Activated naive CD4-positive, alpha-beta T cell treated with anti-CD3 and anti-CD28 coated beads for 36 hours (primary cell): ENCODE results near the gene NUFIP1. TPM values are rescaled to one million over a fixed set of nuclear protein-coding genes. Genes with fewer than 3 reads are reported as not detected.
"Not testable (repeated sequence)": the region's sequence is repeated elsewhere in the genome, so short reads cannot be mapped to it uniquely, and the experiment has no call there.

Experiments
- CTCF ChIA-PET: fragments of 350-600 bp; sonication (Branson Sonifier 250); formaldehyde crosslinking; loops from one replicate; lab custom pipeline; 2021; ENCODE audit warnings: antibody characterized with exemption; lab: Charles Lee
- DNase-seq: peaks from one replicate; pipeline ENCODE4 v3.0.0-alpha.2; 2020
- H3K27ac Mint-ChIP-seq: one replicate; pipeline ENCODE4 v1.8.0; 2021; ENCODE audit warnings: mild to moderate bottlenecking, mixed read lengths
- H3K27me3 Mint-ChIP-seq: one replicate; pipeline ENCODE4 v1.8.0; 2021; ENCODE audit warnings: low read depth, mixed read lengths
- H3K36me3 Mint-ChIP-seq: one replicate; pipeline ENCODE4 v1.8.0; 2021; ENCODE audit warnings: low read depth, mixed read lengths
- H3K4me1 Mint-ChIP-seq: one replicate; pipeline ENCODE4 v1.8.0; 2021; ENCODE audit warnings: low read depth, mixed read lengths
- H3K4me3 Mint-ChIP-seq: one replicate; pipeline ENCODE4 v1.8.0; 2021; ENCODE audit warnings: mild to moderate bottlenecking, moderate library complexity, mixed read lengths
- H3K9me3 Mint-ChIP-seq: one replicate; pipeline ENCODE4 v1.8.0; 2021; ENCODE audit warnings: mixed read lengths
- intact Hi-C: fragments of 100-400 bp; cut with micrococcal nuclease; formaldehyde crosslinking; loops from one replicate; pipeline ENCODE4 v1.15.1; 2023
- total RNA-seq, 2 experiments: library from RNA; stranded (reverse); gene quantifications; one replicate each; pipeline ENCODE4 v1.2.3, GENCODE V29; 2021

The NUFIP1 gene
- total RNA-seq, 2 experiments from 2014 or later = 7.2 to 8.9 TPM

DNA sequence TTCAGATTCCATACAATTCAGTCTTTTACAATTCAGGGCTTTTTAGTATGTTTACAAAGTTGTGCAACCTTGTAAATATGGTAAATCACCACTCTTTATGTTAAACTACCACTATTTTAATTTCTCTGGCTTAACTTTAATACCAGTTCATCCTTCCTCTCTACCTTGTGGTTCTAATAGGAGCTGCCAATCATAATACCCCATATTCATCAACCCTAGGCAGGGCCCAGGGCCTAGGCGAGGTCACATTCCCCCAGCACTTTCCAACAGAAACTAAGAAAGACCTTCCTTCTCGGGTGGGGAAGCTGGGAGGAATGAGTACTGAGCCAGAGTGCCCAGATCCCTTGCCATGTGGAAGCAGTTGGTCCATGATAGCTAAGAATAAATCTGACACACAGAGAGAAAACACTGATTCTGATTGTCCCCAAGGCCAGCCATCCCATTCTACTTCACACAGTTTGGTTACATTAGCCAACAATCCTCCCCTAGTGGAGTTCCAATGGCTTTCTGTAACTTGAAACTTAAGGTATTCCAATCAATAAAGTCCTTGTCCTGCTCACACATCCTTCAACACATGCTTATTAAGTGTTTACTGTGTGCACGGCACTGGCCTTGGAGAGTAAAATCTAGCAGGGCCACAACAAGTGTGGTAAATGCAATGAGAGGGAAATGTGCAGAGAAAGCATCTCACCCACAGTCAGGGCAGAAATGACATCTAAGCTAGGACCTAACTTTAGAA, 76.8 kb downstream of the NUFIP1 start:
- no peaks in the 10 kb centered on the region for H3K36me3 Mint-ChIP-seq
- H3K4me3 Mint-ChIP-seq = no peak overlapping the region
- no peak for DNase-seq
- H3K27me3 Mint-ChIP-seq = no peaks in the 10 kb centered on the region
- H3K9me3 Mint-ChIP-seq = peaks cover 8% of the 10 kb centered on the region
- CTCF ChIA-PET = no interaction called here
- peaks cover 3% of the 10 kb centered on the region for H3K4me1 Mint-ChIP-seq
- H3K27ac Mint-ChIP-seq = no peak overlapping the region
- intact Hi-C loops = no loop called here

DNA sequence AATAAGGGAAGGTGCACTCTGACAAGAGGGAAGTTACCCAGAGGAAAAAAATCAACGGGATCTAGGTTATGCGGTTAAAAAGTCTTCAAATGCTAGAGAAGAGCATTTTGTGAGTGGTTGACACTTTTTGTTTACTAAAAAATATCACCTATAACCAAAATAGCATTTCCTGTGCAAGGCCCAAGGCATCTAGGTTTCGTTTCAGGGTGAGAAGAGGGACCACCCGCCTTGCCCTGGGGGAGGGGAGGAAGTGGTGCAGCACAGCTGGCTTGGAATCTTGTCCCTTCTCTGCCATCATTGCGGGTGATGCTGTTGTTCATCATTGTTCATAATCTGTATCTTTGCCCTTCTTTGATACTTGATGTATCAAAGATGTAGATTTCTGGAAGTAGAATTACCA, 80.6 kb downstream of the NUFIP1 start:
- H3K36me3 Mint-ChIP-seq = no peaks in the 10 kb centered on the region
- H3K9me3 Mint-ChIP-seq = peaks cover 8% of the 10 kb centered on the region
- H3K4me3 Mint-ChIP-seq = no peak overlapping the region
- no peaks in the 10 kb centered on the region for H3K27me3 Mint-ChIP-seq
- no peak for DNase-seq
- intact Hi-C loops = no loop called here
- H3K27ac Mint-ChIP-seq = no peak overlapping the region
- CTCF ChIA-PET = interaction anchor here (0.7 to 1.2 kb wide), 2 partner anchors 10 to 425 kb away, joined by 3 read pairs; no protein-coding TSS in a partner anchor
- H3K4me1 Mint-ChIP-seq = no peaks in the 10 kb centered on the region

DNA sequence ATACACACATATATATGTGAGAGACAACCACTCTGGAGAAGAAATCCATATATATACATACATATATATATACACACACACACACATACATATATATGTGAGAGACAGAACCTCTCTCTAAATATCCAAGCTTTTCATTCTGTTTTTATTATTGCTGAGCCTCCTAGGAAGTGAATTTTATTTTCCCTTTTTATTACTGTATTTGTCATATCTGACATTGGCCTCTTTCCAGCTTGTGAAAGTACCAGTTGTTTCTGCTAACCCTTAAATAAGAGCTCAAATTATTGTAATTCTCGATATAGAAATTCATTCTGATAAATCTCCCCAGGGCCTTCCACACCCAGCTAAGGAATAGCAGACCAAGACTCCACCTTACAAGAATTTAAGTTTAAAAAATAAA, 81.0 kb downstream of the NUFIP1 start:
- intact Hi-C loops = no loop called here
- no peak for DNase-seq
- no peaks in the 10 kb centered on the region for H3K27me3 Mint-ChIP-seq
- H3K4me1 Mint-ChIP-seq = no peaks in the 10 kb centered on the region
- CTCF ChIA-PET = interaction anchor here (0.7 to 1.2 kb wide), 2 partner anchors 10 to 425 kb away, joined by 3 read pairs; no protein-coding TSS in a partner anchor
- no peak overlapping the region for H3K4me3 Mint-ChIP-seq
- H3K36me3 Mint-ChIP-seq = no peaks in the 10 kb centered on the region
- H3K27ac Mint-ChIP-seq = no peak overlapping the region
- H3K9me3 Mint-ChIP-seq = peaks cover 8% of the 10 kb centered on the region

DNA sequence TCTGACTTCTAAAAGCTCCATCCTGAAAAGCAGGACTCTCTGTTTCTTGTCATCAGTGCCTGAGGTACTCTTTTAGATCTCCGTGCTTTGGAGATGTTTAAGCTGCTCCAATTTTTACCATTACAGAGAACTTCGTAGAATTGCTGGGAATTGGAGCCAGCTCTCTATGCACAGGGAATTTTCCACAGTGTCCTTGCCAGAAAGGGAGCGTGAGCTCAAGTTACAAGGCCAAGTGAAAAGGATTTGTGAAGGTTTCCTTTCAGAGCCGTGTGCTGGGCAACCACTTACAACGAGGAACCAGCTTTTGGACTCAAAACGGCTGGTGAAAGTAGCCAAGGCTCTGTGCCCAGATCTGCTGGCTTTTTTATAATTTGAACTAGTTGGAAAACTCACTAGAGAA, 82.6 kb downstream of the NUFIP1 start:
- Mint-ChIP-seq H3K4me3 (no peak overlapping the region), H3K36me3 (no peaks in the 10 kb centered on the region), H3K9me3 (peaks cover 5% of the 10 kb centered on the region), H3K27ac (no peak overlapping the region), H3K27me3 (no peaks in the 10 kb centered on the region), H3K4me1 (no peaks in the 10 kb centered on the region)
- no peak for DNase-seq
- CTCF ChIA-PET = interaction anchor here (0.6 kb wide), 2 partner anchors 36 to 439 kb away, joined by 3 to 6 read pairs; no protein-coding TSS in a partner anchor
- intact Hi-C loops = no loop called here

DNA sequence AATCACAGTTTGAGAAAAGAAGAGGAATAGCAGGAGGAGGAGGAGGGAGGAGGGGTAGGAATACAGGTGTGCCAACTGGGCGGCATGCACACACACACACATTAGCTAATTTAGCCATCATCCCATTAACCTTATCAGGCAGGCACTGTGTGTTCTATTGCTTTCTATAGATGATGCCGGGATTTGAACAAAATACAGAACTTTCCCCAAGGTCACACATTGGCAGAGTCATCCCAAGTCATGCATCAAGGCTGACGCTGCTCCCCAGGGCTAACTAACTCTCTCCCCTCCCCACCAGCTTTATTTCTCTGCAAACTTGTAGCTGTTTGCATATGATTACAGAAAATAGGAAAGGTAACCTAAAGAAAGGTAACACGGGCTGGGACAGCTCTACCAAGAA, 83.0 kb downstream of the NUFIP1 start:
- H3K9me3 Mint-ChIP-seq = peaks cover 3% of the 10 kb centered on the region
- H3K4me3 Mint-ChIP-seq = no peak overlapping the region
- H3K4me1 Mint-ChIP-seq = no peaks in the 10 kb centered on the region
- CTCF ChIA-PET = interaction anchor here (0.6 kb wide), 1 partner anchor 440 kb away, joined by 6 read pairs; no protein-coding TSS in a partner anchor
- H3K27me3 Mint-ChIP-seq = no peaks in the 10 kb centered on the region
- intact Hi-C loops = no loop called here
- H3K36me3 Mint-ChIP-seq = no peaks in the 10 kb centered on the region
- no peak for DNase-seq
- H3K27ac Mint-ChIP-seq = no peak overlapping the region

DNA sequence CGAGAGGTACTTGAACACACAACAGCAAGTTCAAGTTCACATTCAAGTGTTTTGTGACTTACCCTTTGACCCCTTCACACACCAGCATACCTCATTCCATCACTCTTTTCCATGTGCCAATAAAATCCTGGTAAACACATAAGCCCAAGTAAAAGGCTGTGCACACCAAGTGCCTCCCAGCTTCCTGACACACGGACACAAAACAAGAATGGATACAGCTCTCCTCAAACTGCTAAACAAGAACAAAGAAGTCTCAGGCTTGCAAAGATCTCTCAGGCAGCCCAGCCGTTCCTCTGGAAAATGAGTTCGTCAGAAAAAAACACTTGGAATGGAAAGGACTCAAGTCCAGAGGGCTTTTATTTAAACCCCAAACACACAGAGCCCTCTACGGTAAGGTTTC, 83.7 kb downstream of the NUFIP1 start:
- intact Hi-C loops = no loop called here
- no peak overlapping the region for H3K27ac Mint-ChIP-seq
- no peaks in the 10 kb centered on the region for H3K4me1 Mint-ChIP-seq
- no peak for DNase-seq
- CTCF ChIA-PET = no interaction called here
- H3K27me3 Mint-ChIP-seq = no peaks in the 10 kb centered on the region
- no peaks in the 10 kb centered on the region for H3K9me3 Mint-ChIP-seq
- H3K4me3 Mint-ChIP-seq = no peak overlapping the region
- no peaks in the 10 kb centered on the region for H3K36me3 Mint-ChIP-seq

DNA sequence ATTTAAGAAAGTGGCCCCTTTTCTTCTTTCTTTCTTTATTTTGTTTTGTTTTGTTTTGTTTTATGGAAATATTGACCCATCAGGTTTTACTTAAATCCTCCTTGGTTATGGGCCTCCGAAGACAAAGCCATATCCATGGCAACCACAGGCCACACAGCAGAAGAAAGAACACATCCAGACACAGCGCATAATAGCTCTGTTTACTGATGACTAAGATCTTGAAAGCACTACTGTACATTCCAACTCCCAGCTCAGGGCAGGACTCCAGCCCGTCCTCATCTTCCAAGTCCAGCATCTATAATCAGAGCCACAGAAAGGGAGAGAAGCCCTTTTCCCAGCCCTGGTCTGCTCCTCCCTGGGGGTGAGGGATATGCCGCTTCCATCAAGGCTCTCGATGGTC, 84.3 kb downstream of the NUFIP1 start:
- H3K27ac Mint-ChIP-seq = no peak overlapping the region
- DNase-seq = no peak
- H3K9me3 Mint-ChIP-seq = no peaks in the 10 kb centered on the region
- intact Hi-C loops = no loop called here
- no peak overlapping the region for H3K4me3 Mint-ChIP-seq
- no peaks in the 10 kb centered on the region for H3K27me3 Mint-ChIP-seq
- H3K36me3 Mint-ChIP-seq = no peaks in the 10 kb centered on the region
- no peaks in the 10 kb centered on the region for H3K4me1 Mint-ChIP-seq
- CTCF ChIA-PET = no interaction called here

DNA sequence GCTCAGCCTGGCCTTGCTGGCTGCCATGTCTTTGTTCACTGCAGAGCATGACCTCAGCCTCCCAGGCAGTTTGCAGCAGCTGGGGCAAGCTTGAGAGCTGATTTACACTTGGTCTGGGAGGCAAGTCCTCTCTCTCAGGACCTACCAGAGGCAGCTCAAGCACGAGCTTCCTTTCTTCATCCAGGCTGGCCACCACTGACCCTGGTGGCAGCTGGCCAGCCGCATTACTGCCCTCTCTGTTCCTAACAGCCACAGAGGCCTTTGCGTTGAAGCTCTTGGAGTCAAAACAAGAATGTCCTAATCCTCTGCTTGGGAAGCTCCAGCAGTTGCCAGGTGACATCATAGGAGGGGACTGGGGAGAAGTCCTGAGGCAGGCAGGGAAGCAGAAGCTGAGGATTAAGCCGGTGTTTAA, 85.7 kb downstream of the NUFIP1 start:
- CTCF ChIA-PET = no interaction called here

DNA sequence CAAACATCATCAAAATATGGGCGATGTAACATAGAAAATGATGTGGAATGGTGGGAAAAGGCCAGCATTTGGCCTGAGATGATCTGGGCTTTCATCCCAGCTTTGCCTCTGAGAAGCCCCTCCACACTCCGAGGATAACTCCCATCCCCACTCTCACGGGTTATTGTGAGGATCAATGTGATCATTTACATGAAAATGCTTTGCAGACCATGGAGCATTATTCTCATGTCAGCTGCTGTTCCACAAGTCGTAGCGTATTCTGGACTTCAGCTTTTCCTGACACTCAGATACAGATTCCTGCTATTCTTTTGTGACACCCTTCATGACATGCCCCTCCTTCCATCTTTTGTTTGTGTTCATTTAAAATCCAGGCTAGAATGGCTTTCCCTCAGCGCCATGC, 86.5 kb downstream of the NUFIP1 start:
- Mint-ChIP-seq H3K4me3 (no peak overlapping the region), H3K36me3 (no peaks in the 10 kb centered on the region), H3K9me3 (no peaks in the 10 kb centered on the region), H3K27me3 (no peaks in the 10 kb centered on the region), H3K4me1 (no peaks in the 10 kb centered on the region), H3K27ac (no peak overlapping the region)
- CTCF ChIA-PET = no interaction called here
- intact Hi-C loops = no loop called here
- no peak for DNase-seq

More for the DNA sequence above, 85.7 kb downstream of the NUFIP1 start:
- intact Hi-C loops = no loop called here
- no peaks in the 10 kb centered on the region for H3K4me1 Mint-ChIP-seq
- no peak overlapping the region for H3K4me3 Mint-ChIP-seq
- no peak overlapping the region for H3K27ac Mint-ChIP-seq
- H3K36me3 Mint-ChIP-seq = no peaks in the 10 kb centered on the region
- H3K27me3 Mint-ChIP-seq = no peaks in the 10 kb centered on the region
- no peaks in the 10 kb centered on the region for H3K9me3 Mint-ChIP-seq
- no peak for DNase-seq

DNA sequence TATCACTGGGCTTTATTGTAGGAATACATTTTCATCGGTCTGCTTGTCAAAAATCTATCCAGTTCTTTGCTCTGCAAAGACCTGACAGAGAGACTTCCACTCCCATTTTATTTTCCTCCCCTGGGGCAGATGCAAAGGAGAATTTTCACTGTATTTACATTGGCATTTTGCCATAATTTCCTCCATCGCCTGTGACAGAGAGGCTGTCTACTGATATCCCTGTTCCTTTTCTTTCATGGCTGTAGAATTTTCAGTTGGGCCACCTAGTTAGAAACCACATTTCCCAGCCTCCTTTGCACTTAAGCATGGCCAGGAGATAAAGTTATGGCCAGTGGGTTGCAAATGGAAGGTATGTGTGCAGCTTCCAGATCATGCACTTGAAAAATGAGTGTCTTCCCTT, 89.3 kb downstream of the NUFIP1 start:
- Mint-ChIP-seq H3K27me3 (no peaks in the 10 kb centered on the region), H3K36me3 (no peaks in the 10 kb centered on the region), H3K4me1 (no peaks in the 10 kb centered on the region), H3K27ac (no peak overlapping the region), H3K9me3 (no peaks in the 10 kb centered on the region), H3K4me3 (no peak overlapping the region)
- no peak for DNase-seq
- CTCF ChIA-PET = no interaction called here
- intact Hi-C loops = no loop called here

DNA sequence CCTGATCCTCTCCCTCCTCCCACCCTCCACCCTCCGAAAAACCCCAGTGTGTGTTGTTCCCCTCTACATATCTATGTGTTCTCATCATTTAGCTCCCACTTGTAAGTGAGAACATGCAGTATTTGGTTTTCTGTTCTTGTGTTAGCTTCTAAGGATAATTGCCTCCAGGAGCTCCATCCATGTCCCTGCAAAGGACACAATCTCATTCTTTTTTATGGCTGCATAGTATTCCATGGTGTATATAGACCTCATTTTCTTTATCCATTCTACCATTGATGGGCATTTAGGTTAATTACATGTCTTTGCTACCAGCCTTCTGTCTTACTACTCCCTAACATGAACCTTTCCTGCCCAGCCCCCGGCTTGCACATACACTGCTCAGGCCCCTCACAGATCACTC, 91.0 kb downstream of the NUFIP1 start:
- DNase-seq, intact Hi-C loops, H3K36me3 Mint-ChIP-seq, H3K4me3 Mint-ChIP-seq, H3K27me3 Mint-ChIP-seq, H3K27ac Mint-ChIP-seq, H3K9me3 Mint-ChIP-seq, H3K4me1 Mint-ChIP-seq: not testable (repeated sequence)
- CTCF ChIA-PET = interaction anchor here (1.6 kb wide), 1 partner anchor 414 kb away, joined by 3 read pairs; no protein-coding TSS in a partner anchor

DNA sequence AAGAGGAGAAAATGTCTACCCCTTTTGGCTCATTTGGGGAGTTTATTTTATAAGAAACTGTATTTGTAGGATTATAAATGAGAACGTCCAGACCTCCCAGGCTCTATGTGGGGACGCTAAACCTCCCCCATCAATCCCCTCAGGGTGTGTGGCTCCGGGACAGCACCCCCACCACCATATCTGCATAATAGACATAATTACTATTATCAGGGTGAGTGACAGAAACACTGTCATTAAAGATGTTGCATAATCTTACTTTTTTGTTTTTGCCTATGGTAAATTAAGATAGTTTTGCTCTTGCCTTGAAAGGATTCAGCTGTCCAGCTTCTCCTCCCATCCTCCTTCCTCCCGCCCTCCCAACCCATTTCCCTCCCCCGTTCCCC, 93.3 kb downstream of the NUFIP1 start:
- Mint-ChIP-seq H3K9me3 (no peaks in the 10 kb centered on the region), H3K36me3 (no peaks in the 10 kb centered on the region), H3K27me3 (no peaks in the 10 kb centered on the region), H3K27ac (no peak overlapping the region), H3K4me3 (no peak overlapping the region), H3K4me1 (no peaks in the 10 kb centered on the region)
- CTCF ChIA-PET = no interaction called here
- intact Hi-C loops = no loop called here
- DNase-seq = no peak

DNA sequence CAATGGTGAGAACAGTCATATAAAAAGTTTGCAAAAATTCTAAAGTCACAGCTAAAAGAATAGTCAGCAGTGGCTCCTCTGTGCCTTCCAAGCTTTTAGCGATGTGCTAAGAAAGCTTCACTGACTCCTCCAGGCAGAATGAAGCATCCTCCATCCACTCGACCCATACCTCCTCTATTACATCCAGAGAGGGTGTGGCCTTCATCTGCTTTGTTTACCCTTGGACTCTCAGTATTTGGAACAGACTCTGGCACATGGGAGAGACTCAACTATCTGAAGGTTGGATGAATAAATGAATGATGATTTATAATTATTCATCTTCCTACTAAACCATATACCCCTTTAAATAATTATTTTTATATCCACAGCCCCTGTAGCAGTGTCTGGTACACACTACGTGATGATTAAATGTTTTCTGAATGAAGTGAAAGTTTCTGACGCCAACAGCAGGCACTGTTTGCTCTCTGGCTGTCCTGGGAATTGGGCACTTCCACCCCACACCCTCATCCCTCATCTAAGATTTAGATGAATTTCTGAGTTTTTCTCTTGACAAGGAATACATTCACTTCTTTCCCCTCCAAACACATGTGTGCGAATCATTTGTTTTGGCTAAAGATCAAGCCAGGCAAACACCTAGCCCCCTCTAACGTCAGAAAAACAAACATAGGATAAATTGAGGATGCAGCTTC, 93.9 kb downstream of the NUFIP1 start:
- no peaks in the 10 kb centered on the region for H3K27me3 Mint-ChIP-seq
- H3K4me3 Mint-ChIP-seq = no peak overlapping the region
- H3K36me3 Mint-ChIP-seq = no peaks in the 10 kb centered on the region
- H3K4me1 Mint-ChIP-seq = no peaks in the 10 kb centered on the region
- DNase-seq = no peak
- intact Hi-C loops = no loop called here
- H3K27ac Mint-ChIP-seq = no peak overlapping the region
- CTCF ChIA-PET = interaction anchor here (2.0 kb wide), 1 partner anchor 9 kb away, joined by 4 read pairs; no protein-coding TSS in a partner anchor
- no peaks in the 10 kb centered on the region for H3K9me3 Mint-ChIP-seq
